Lower lobe of right lung (tissue), 2 donors: Measurements from ENCODE around the gene KCNQ5. TPM values are rescaled to one million over a fixed set of nuclear protein-coding genes. Genes with fewer than 3 reads are reported as not detected.

Experiments
- ATAC-seq, 2 donors: fragments of 200-7000 bp; cut with Tn5 transposase; one replicate each; pipeline ENCODE4 v1.9.1; 2020 to 2022; ENCODE audit warnings: mild to moderate bottlenecking in 2 of 2, moderate library complexity in 2 of 2
- DNase-seq: peaks from one replicate; pipeline ENCODE4 v3.0.0-alpha.2; 2020
- H3K27ac ChIP-seq: fragments of 200-600 bp; one replicate; pipeline ENCODE4 v1.8.0; 2022
- H3K27me3 ChIP-seq: fragments of 200-600 bp; one replicate; pipeline ENCODE4 v1.8.0; 2022; ENCODE audit warnings: low read depth
- H3K36me3 ChIP-seq: fragments of 200-600 bp; one replicate; pipeline ENCODE4 v1.8.0; 2022; ENCODE audit warnings: mild to moderate bottlenecking
- H3K4me1 ChIP-seq: fragments of 200-600 bp; one replicate; pipeline ENCODE4 v1.8.0; 2022
- H3K4me3 ChIP-seq: fragments of 200-600 bp; one replicate; pipeline ENCODE4 v1.8.0; 2022; ENCODE audit warnings: mild to moderate bottlenecking
- H3K9me3 ChIP-seq: fragments of 200-600 bp; one replicate; pipeline ENCODE4 v1.8.0; 2022
- intact Hi-C: fragments of 100-400 bp; cut with DNase I; formaldehyde crosslinking; loops from one replicate; pipeline ENCODE4 v1.11.0; 2022
- total RNA-seq: library from RNA; stranded (reverse); fragmentation: NEBNext Ultra II Directional; extraction: Animal tissue kit (Norgen Biotek cat#: 25700); gene quantifications from one replicate; pipeline ENCODE4 v1.2.1, GENCODE V29; 2021
- TF ChIP-seq, protein P1 (sequence below): fragments of 200-600 bp; IDR thresholded peaks from one replicate; pipeline ENCODE4 v1.8.0; 2022; ENCODE audit warnings: antibody characterized with exemption, mild to moderate bottlenecking
- donor health status: DM: no; HTN: yes; CAD: no; lungs with severe emphysema.

KCNQ5 gene
- total RNA-seq, 1 donor from 2014 or later = 0.35 TPM

DNA sequence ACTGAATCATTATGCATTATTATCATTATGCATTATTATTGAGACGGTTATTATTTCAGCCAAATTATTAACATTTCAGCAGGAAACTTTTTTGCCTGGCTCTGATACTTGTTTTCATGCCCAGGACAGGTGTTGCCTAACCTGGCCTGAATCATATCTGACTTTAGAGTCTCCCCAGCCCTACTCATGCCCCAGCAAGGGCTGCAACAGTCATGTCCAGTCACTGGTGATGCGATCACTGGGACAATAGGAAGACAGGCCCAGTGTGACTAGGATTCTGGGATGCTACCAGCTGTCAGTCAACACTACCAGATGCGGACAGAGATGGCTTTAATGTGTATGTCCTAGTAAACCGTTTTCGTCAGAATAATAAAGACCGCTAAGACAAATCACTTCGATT, 318.4 kb downstream of the KCNQ5 start:
- DNase-seq = no peak
- H3K4me3 ChIP-seq = no peak overlapping the region
- TF ChIP-seq, protein P1, sequence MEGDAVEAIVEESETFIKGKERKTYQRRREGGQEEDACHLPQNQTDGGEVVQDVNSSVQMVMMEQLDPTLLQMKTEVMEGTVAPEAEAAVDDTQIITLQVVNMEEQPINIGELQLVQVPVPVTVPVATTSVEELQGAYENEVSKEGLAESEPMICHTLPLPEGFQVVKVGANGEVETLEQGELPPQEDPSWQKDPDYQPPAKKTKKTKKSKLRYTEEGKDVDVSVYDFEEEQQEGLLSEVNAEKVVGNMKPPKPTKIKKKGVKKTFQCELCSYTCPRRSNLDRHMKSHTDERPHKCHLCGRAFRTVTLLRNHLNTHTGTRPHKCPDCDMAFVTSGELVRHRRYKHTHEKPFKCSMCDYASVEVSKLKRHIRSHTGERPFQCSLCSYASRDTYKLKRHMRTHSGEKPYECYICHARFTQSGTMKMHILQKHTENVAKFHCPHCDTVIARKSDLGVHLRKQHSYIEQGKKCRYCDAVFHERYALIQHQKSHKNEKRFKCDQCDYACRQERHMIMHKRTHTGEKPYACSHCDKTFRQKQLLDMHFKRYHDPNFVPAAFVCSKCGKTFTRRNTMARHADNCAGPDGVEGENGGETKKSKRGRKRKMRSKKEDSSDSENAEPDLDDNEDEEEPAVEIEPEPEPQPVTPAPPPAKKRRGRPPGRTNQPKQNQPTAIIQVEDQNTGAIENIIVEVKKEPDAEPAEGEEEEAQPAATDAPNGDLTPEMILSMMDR = no peak
- no peaks in the 10 kb centered on the region for H3K27me3 ChIP-seq
- no peak overlapping the region for H3K27ac ChIP-seq
- no peaks in the 10 kb centered on the region for H3K4me1 ChIP-seq
- ATAC-seq = no peak
- no peaks in the 10 kb centered on the region for H3K9me3 ChIP-seq
- intact Hi-C loops = no loop called here
- H3K36me3 ChIP-seq = no peaks in the 10 kb centered on the region

DNA sequence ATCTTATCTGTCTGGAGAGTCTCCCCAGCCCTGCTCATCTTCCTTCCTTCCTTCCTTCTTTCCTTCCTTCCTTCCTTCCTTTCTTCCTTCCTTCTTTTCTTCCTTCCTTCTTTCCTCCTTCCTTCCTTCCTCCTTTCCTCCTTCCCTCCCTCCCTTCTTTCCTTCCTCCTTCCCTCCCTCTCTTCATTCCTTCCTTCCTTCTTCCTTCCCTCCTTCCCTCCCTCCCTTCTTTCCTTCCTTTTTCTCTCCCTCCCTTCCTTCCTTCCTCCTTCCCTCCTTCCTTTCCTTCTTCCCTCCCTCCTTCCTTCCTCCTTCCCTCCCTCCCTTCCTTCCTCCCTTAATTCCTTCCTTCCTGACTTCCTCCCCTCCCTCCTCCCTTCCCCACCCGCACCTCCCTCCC, 319.4 kb downstream of the KCNQ5 start:
- Histone ChIP-seq H3K27me3 (no peaks in the 10 kb centered on the region), H3K9me3 (no peaks in the 10 kb centered on the region), H3K27ac (no peak overlapping the region), H3K4me3 (no peak overlapping the region), H3K4me1 (no peaks in the 10 kb centered on the region), H3K36me3 (no peaks in the 10 kb centered on the region)
- DNase-seq (no peak), ATAC-seq (no peak)
- TF ChIP-seq, protein P1 = no peak
- intact Hi-C loops = no loop called here

DNA sequence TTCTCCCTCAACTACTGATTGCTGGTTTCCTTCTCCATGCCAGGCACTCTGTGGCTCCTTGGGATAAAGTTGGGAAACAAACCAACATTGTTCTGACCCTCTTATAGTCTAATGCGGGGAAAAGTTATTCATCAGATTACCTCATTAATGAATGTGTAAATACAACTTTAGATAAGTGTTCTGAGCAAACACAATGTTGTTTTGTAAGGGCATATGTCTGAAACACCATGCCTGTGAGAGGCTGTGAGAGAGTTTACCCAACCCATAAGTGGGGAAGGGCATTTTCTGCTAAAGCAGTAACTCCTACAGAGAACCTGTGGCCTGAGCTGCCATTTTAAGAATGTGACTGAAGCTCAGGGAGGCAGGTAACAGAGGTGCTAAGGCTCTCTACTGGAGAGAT, 319.9 kb downstream of the KCNQ5 start:
- no peak overlapping the region for H3K27ac ChIP-seq
- TF ChIP-seq, protein P1 = no peak
- ATAC-seq = peak; percentile 96 to 97

DNA sequence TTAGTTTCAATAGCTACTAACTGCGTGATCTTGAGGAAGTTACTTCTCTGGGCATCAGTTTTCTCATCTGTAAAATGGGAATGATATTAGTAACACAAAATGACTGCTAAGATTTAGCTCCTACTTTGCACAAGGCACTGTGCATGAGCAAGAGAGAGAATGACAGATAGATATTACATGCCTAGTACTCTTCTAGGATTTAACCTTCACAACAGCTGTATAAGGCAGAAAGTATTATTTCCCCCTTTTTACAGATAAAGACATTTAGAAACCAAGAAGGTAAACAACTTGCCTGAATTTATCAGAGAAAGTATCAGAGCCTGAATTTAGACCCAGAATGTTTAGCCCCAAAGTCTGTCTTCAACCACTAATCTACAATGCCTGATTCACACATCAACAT, 321.8 kb downstream of the KCNQ5 start:
- intact Hi-C loops = no loop called here
- H3K27me3 ChIP-seq = no peaks in the 10 kb centered on the region
- TF ChIP-seq, protein P1 = no peak
- no peak for DNase-seq
- ATAC-seq = no peak
- no peaks in the 10 kb centered on the region for H3K4me1 ChIP-seq
- H3K36me3 ChIP-seq = no peaks in the 10 kb centered on the region
- no peak overlapping the region for H3K27ac ChIP-seq
- H3K4me3 ChIP-seq = no peak overlapping the region
- H3K9me3 ChIP-seq = no peaks in the 10 kb centered on the region

More for the DNA sequence above, 319.9 kb downstream of the KCNQ5 start:
- no peaks in the 10 kb centered on the region for H3K36me3 ChIP-seq
- DNase-seq = no peak
- no peaks in the 10 kb centered on the region for H3K9me3 ChIP-seq
- intact Hi-C loops = no loop called here
- H3K27me3 ChIP-seq = no peaks in the 10 kb centered on the region
- no peak overlapping the region for H3K4me3 ChIP-seq
- no peaks in the 10 kb centered on the region for H3K4me1 ChIP-seq

DNA sequence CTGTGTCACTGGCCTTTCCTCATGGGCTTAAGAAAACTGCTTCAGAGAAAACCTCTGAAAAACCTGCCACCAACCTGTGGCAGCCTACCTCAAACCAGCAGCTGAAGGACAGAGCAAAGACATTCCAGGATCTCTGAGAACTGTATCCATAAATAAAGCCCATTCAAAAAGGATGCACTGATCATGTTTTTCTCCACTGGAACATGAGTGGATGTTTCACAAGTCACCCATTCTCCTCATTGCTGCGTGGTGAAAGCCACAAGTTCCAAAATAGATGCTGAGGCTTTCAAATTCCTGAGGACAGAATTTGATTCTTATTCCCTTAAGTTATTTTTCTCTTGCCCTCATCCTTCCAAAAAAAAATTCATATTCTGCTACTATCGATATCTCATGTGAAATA, 322.8 kb downstream of the KCNQ5 start:
- Histone ChIP-seq H3K27me3 (no peaks in the 10 kb centered on the region), H3K36me3 (no peaks in the 10 kb centered on the region), H3K9me3 (no peaks in the 10 kb centered on the region), H3K4me1 (no peaks in the 10 kb centered on the region), H3K27ac (no peak overlapping the region), H3K4me3 (no peak overlapping the region)
- intact Hi-C loops = no loop called here
- ATAC-seq = no peak
- TF ChIP-seq, protein P1 = no peak
- DNase-seq = no peak

DNA sequence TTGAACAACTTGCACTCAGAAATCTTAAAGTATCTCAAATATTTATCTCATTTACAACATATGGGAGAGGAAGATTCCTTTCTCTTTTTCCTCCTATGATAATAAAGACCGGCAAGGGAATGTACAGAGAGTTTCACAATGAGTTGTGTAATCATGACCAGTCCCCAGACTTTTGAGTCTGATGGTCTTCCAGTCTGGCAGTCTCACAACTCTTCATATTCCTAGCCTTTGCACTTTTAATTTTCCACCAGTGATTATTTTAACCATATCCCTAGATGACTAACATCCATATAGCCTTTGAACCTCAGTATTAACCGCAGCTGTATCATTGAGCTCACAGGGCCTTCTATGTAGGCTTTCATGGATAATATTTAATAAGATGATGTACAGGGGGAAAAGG, 324.9 kb downstream of the KCNQ5 start:
- Histone ChIP-seq H3K27me3 (no peaks in the 10 kb centered on the region), H3K4me3 (no peak overlapping the region), H3K9me3 (no peaks in the 10 kb centered on the region), H3K36me3 (no peaks in the 10 kb centered on the region), H3K27ac (no peak overlapping the region), H3K4me1 (no peaks in the 10 kb centered on the region)
- intact Hi-C loops = no loop called here
- TF ChIP-seq, protein P1 = no peak
- ATAC-seq = no peak
- no peak for DNase-seq
